Neural cell (in vitro differentiated cells): ENCODE results near the gene MTPN.

Experiments used
- EZH2 ChIP-seq: fragments of 200-600, 300-800 bp; shearing (Covaris generic), sonication (generic); IDR thresholded peaks from 2 replicates; pipeline ENCODE4 v1.6.1; 2014; ENCODE audit warnings: antibody characterized with exemption, low read length, borderline replicate concordance, mild to moderate bottlenecking; ENCODE audit not compliant: insufficient read depth, poor library complexity, severe bottlenecking
- MXI1 ChIP-seq: fragments of 450-650 bp; conservative IDR thresholded peaks from 2 replicates; pipeline ENCODE4 v1.6.1; 2014; ENCODE audit warnings: antibody characterized with exemption, mild to moderate bottlenecking; ENCODE audit not compliant: poor library complexity, severe bottlenecking
- RAD21 ChIP-seq: fragments of 450-650 bp; conservative IDR thresholded peaks from 2 replicates; pipeline ENCODE4 v1.6.1; 2014; ENCODE audit warnings: antibody characterized with exemption, mild to moderate bottlenecking, moderate library complexity
- REST ChIP-seq: IDR thresholded peaks from 2 replicates; pipeline ENCODE4 v1.6.1; 2012; ENCODE audit warnings: borderline replicate concordance
- SMC3 ChIP-seq: fragments of 450-650 bp; conservative IDR thresholded peaks from 2 replicates; pipeline ENCODE4 v1.6.1; 2014; ENCODE audit warnings: antibody characterized with exemption, mild to moderate bottlenecking, moderate library complexity; ENCODE audit not compliant: poor library complexity
- TAF1 ChIP-seq: IDR thresholded peaks from 2 replicates; pipeline ENCODE4 v1.6.1; 2012; ENCODE audit warnings: low read depth
- TF ChIP-seq, protein P1 (sequence below): fragments of 450-650 bp; IDR thresholded peaks from 2 replicates; pipeline ENCODE4 v1.5.1; 2014; ENCODE audit warnings: antibody characterized with exemption, mild to moderate bottlenecking, moderate library complexity; ENCODE audit not compliant: poor library complexity, severe bottlenecking

DNA sequence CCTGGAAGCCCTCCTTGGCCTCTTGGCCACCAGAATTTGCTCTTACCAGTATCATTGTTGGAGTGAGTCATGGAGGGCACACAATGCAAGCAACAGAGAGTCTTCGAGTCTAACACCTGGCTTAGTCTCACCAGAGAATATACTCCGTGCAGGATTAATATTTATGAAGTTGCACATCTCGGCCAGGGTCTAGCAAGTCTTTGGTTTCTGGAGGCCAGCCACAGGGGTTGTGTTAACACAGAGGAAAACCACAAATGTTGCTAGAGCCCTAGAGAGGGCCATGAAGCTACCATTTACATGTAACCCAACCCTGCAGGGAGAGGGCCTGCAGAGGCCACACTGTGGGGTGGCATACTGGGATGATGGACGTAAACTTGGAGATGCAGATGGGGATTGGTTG is 71.8 kb downstream of the MTPN start:
- TF ChIP-seq, protein P1, sequence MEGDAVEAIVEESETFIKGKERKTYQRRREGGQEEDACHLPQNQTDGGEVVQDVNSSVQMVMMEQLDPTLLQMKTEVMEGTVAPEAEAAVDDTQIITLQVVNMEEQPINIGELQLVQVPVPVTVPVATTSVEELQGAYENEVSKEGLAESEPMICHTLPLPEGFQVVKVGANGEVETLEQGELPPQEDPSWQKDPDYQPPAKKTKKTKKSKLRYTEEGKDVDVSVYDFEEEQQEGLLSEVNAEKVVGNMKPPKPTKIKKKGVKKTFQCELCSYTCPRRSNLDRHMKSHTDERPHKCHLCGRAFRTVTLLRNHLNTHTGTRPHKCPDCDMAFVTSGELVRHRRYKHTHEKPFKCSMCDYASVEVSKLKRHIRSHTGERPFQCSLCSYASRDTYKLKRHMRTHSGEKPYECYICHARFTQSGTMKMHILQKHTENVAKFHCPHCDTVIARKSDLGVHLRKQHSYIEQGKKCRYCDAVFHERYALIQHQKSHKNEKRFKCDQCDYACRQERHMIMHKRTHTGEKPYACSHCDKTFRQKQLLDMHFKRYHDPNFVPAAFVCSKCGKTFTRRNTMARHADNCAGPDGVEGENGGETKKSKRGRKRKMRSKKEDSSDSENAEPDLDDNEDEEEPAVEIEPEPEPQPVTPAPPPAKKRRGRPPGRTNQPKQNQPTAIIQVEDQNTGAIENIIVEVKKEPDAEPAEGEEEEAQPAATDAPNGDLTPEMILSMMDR, result no peak
- no peak for TF ChIP-seq TAF1
- no peak for TF ChIP-seq MXI1
- TF ChIP-seq RAD21, result no peak
- TF ChIP-seq SMC3, result no peak
- TF ChIP-seq EZH2, result no peak
- TF ChIP-seq REST, result no peak
